ENCODE data around the gene NLGN4X.

Gene NLGN4X

GRCh38 chrX:6151971-6152370 lies 76.7 kb downstream of the NLGN4X start:
- no peak for DNase-seq (ENCODE audit: low spot score)

GRCh38 chrX:6149060-6149872 lies 79.4 kb downstream of the NLGN4X start:
- no peak for DNase-seq (ENCODE audit: low spot score)

GRCh38 chrX:6134255-6134654 lies 94.4 kb downstream of the NLGN4X start:
- DNase-seq (ENCODE audit: low spot score): no peak

GRCh38 chrX:6132970-6133369 lies 95.7 kb downstream of the NLGN4X start:
- DNase-seq (ENCODE audit: low spot score): no peak

- no peak for DNase-seq (ENCODE audit: low spot score)
These were observed 97.4 kb downstream of the NLGN4X start for GRCh38 chrX:6131287-6131686.

GRCh38 chrX:6129195-6129594 lies 99.5 kb downstream of the NLGN4X start:
- DNase-seq (ENCODE audit: low spot score): no peak

GRCh38 chrX:6120329-6120728 lies 108.3 kb downstream of the NLGN4X start:
- DNase-seq (ENCODE audit: low spot score): no peak

GRCh38 chrX:6095469-6095868 lies 133.2 kb downstream of the NLGN4X start:
- peak; percentile 0 for DNase-seq (ENCODE audit: low spot score)

GRCh38 chrX:6074532-6074931 lies 154.1 kb downstream of the NLGN4X start:
- DNase-seq (ENCODE audit: low spot score): no peak

GRCh38 chrX:6071731-6072130 lies 156.9 kb downstream of the NLGN4X start:
- DNase-seq (ENCODE audit: low spot score): no peak

GRCh38 chrX:6067600-6067999 lies 161.1 kb downstream of the NLGN4X start:
- DNase-seq (ENCODE audit: low spot score): no peak

- DNase-seq (ENCODE audit: low spot score): no peak
These were observed 175.5 kb downstream of the NLGN4X start for GRCh38 chrX:6053141-6053540.

- no peak for DNase-seq (ENCODE audit: low spot score)
These were observed 176.4 kb downstream of the NLGN4X start for GRCh38 chrX:6052111-6052745.

- DNase-seq (ENCODE audit: low spot score): no peak
These were observed 179.5 kb downstream of the NLGN4X start for GRCh38 chrX:6049132-6049531.

- no peak for DNase-seq (ENCODE audit: low spot score)
These were observed 187.0 kb downstream of the NLGN4X start for GRCh38 chrX:6041630-6042029.

- DNase-seq (ENCODE audit: low spot score): no peak
These were observed 199.7 kb downstream of the NLGN4X start for GRCh38 chrX:6029014-6029413.

GRCh38 chrX:6026980-6027379 lies 201.7 kb downstream of the NLGN4X start:
- no peak for DNase-seq (ENCODE audit: low spot score)

- no peak for DNase-seq (ENCODE audit: low spot score)
These were observed 202.2 kb downstream of the NLGN4X start for GRCh38 chrX:6026429-6026828.

GRCh38 chrX:6024204-6024603 lies 204.5 kb downstream of the NLGN4X start:
- no peak for DNase-seq (ENCODE audit: low spot score)

GRCh38 chrX:6021316-6022091 lies 207.2 kb downstream of the NLGN4X start:
- peak; percentile 3 for DNase-seq (ENCODE audit: low spot score)

GRCh38 chrX:6019076-6019475 lies 209.6 kb downstream of the NLGN4X start:
- DNase-seq (ENCODE audit: low spot score): no peak

- DNase-seq (ENCODE audit: low spot score): no peak
These were observed 213.2 kb downstream of the NLGN4X start for GRCh38 chrX:6015423-6015822.

GRCh38 chrX:6012357-6012756 lies 216.3 kb downstream of the NLGN4X start:
- no peak for DNase-seq (ENCODE audit: low spot score)
